GM13976 (cell line): ENCODE results near the gene SLC4A2.

Experiments used
- DNase-seq: peaks from one replicate; pipeline ENCODE4 v3.0.0; 2012; ENCODE audit warnings: low spot score
- in situ Hi-C: fragments of 300-500 bp; cut with MboI; formaldehyde crosslinking; loops from one replicate; pipeline ENCODE4 v1.12.0; 2022; ENCODE audit warnings: low sequenced_read_pairs, mixed read lengths, inconsistent platforms; ENCODE audit not compliant: unreplicated experiment
- TF ChIP-seq, protein P1 (sequence below): IDR thresholded peaks from 2 replicates; pipeline ENCODE4 v1.5.1; 2012; ENCODE audit warnings: borderline replicate concordance, mild to moderate bottlenecking; ENCODE audit not compliant: insufficient read depth; ENCODE audit errors: extremely low read depth, missing control alignments, control extremely low read depth

The SLC4A2 gene

GRCh38 chr7:151095828-151096475, 36.6 kb downstream of the SLC4A2 start:
- TF ChIP-seq, protein P1, sequence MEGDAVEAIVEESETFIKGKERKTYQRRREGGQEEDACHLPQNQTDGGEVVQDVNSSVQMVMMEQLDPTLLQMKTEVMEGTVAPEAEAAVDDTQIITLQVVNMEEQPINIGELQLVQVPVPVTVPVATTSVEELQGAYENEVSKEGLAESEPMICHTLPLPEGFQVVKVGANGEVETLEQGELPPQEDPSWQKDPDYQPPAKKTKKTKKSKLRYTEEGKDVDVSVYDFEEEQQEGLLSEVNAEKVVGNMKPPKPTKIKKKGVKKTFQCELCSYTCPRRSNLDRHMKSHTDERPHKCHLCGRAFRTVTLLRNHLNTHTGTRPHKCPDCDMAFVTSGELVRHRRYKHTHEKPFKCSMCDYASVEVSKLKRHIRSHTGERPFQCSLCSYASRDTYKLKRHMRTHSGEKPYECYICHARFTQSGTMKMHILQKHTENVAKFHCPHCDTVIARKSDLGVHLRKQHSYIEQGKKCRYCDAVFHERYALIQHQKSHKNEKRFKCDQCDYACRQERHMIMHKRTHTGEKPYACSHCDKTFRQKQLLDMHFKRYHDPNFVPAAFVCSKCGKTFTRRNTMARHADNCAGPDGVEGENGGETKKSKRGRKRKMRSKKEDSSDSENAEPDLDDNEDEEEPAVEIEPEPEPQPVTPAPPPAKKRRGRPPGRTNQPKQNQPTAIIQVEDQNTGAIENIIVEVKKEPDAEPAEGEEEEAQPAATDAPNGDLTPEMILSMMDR = no peak
- in situ Hi-C loops = no loop called here
- DNase-seq = no peak

DNA sequence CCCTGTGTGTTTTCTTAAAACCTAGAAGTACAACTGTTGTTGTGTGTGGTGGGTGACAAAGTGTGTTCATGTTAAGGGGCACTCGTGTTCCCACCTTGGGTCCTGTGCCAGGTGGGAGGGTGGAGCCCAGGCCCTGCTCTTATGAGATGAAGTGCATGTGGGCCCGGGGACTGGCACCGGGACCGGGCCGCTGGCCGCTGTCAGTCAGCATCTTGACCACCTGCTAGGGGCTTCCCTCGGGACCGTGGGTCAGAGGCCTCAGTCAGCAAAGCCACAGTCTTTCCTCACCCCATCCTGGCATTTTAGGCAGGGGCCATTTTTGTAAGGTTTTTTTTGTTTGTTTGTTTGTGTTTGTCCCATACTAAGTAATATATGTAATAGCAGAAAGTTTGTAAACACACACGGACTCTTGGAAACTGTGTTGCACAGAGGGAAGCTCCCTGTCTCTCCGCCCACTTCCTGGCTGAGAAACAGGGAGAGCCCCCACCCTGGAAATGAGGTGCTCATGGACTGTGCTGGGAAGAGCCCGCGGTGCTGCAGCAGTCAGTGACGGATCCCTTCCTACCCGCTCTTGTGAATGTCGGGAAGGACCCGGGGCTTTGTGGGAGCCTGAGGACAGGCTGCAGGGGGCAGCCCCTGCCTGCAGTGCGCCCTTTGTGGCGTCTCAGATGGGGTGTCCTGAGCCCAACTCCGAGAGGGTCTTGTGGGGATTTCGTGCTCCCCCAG, 40.3 kb downstream of the SLC4A2 start:
- in situ Hi-C loops = no loop called here
- TF ChIP-seq, protein P1 = no peak
- no peak for DNase-seq

DNA sequence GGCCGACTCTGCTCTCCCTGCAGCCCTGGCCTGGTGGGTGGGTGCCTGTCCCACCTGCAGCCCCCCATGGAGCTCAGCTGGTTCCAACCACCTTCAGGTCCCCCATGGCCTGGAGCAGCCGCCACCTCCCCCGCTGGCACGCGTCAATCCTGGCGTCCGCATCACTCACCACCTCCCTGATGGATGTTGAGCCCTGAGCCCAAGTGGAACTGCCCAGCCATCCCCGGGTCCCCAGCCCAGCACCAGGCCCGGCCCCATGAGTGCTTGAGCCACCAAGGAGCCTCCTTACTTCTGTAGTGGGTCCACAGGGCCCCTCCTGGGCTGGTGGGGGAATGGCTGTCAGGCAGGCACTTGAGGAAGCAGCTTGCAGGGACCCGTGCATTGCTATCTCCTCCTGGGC, 41.5 kb downstream of the SLC4A2 start:
- TF ChIP-seq, protein P1 = no peak
- in situ Hi-C loops = no loop called here
- no peak for DNase-seq

DNA sequence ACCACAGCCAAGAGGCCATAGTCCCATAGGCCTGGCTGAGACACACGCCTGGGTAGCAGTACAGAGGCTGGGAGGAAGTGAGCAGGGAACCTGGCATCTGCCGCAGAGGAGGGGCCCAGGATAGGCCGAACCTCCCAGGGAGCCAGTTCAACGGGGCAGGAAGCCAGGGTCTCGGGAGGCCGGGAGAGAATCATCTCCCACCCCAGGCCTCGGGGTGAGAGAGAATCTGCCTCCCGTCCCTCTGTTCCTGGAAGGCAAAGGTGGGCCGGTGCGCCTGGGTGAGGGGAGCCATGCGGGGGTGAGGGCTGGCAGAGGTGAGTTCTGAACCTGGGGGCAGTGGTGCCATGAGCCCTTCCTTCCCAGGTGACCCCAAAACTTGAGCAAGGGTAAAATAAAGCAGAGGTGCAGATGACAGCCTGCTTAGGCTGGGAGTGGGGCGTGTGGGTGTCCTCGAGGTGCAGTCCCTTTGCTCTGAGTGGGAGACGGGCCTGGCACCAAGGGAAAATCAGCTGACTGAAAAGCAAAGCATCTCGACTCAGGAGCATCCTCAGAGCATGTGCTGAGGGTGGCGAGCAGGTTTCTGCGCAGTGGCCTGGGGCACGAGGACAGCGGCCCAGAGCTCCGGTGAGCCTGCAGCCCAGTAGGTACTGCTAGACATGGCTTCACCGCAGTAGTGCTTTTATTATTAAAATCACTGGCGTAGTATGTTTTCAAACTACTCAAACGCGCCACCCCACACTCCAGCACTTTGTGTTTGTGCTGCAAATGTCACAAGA, 42.4 kb downstream of the SLC4A2 start:
- in situ Hi-C loops = no loop called here
- TF ChIP-seq, protein P1 = no peak
- DNase-seq = no peak

DNA sequence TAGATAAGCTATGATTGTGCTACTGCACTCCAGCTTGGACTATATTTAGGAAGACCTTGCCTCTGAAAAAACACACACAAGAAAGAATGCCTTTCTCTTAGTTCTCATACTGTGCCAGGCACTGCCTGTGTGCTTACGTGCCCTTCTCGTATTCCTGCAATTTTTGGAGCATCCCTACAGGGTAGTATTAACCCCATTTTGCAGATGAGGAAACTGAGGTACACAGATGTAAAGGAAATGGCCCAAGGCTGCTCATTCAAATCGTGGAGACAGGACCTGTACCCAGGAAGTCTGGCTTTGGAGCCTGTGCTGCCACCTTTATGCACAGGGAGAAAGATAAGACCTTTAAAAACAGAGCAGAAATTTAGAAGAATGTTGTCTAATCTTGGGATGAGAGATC, 43.6 kb downstream of the SLC4A2 start:
- DNase-seq = no peak
- in situ Hi-C loops = no loop called here
- TF ChIP-seq, protein P1 = no peak

GRCh38 chr7:151103973-151104372, 44.6 kb downstream of the SLC4A2 start:
- in situ Hi-C loops = no loop called here
- no peak for DNase-seq
- TF ChIP-seq, protein P1 = no peak
